ENCODE results near the gene SLIT1.

GRCh38 chr10:97078261-97078937 lies 107.4 kb downstream of the SLIT1 start:
- TF ChIP-seq EZH2phosphoT487 (IDR thresholded peaks at IDR 0.05; ENCODE audit: insufficient read depth, low read depth) (no peak), EZH2 (IDR thresholded peaks at IDR 0.05; ENCODE audit: insufficient read depth, poor library complexity, severe bottlenecking) (no peak)

Measured in GM23248 (cell line).